GM23338 (cell line): ENCODE results near the gene ZNF217. TPM values are rescaled to one million over a fixed set of nuclear protein-coding genes. Genes with fewer than 3 reads are reported as not detected.
A peak's percentile ranks its signal among the peaks of the same experiment; 100 is the strongest.

ENCODE experiments used
- ATAC-seq: fragments of 200-7000 bp; cut with Tn5 transposase; 3 replicates; pipeline ENCODE4 v1.9.1; 2020
- DNase-seq: peaks from one replicate; pipeline ENCODE4 v3.0.0-alpha.2; 2015; ENCODE audit warnings: low spot score
- H2AFZ ChIP-seq: fragments of 200-600 bp; sonication (generic); 2 replicates; pipeline ENCODE4 v1.8.0; 2016; ENCODE audit warnings: antibody characterized with exemption, mild to moderate bottlenecking, moderate library complexity
- H3F3A ChIP-seq: fragments of 200-600 bp; sonication (generic); replicated peaks from 2 replicates; pipeline ENCODE4 v1.8.0; 2017; ENCODE audit warnings: antibody characterized with exemption, mixed run types, low read depth
- H3K27ac ChIP-seq: fragments of 200-600 bp; sonication (generic); 2 replicates; pipeline ENCODE4 v1.6.1; 2016; ENCODE audit warnings: low read depth
- H3K27me3 ChIP-seq: fragments of 200-600 bp; sonication (generic); 2 replicates; pipeline ENCODE4 v1.8.0; 2016; ENCODE audit warnings: mild to moderate bottlenecking, mixed run types, moderate library complexity; ENCODE audit not compliant: insufficient read depth
- H3K36me3 ChIP-seq: fragments of 200-600 bp; sonication (generic); 2 replicates; pipeline ENCODE4 v1.8.0; 2016; ENCODE audit warnings: mild to moderate bottlenecking; ENCODE audit not compliant: insufficient read depth
- H3K4me1 ChIP-seq: fragments of 200-600 bp; sonication (generic); 2 replicates; pipeline ENCODE4 v1.8.0; 2016; ENCODE audit warnings: mild to moderate bottlenecking, moderate library complexity; ENCODE audit not compliant: insufficient read depth
- H3K4me2 ChIP-seq: fragments of 200-600 bp; sonication (generic); 2 replicates; pipeline ENCODE4 v1.7.1; 2017; ENCODE audit warnings: mixed run types
- H3K4me3 ChIP-seq: fragments of 200-600 bp; sonication (generic); 2 replicates; pipeline ENCODE4 v1.6.1; 2016; ENCODE audit warnings: mixed run types
- H3K79me2 ChIP-seq: fragments of 200-600 bp; sonication (generic); replicated peaks from 2 replicates; pipeline ENCODE4 v1.8.0; 2017; ENCODE audit warnings: mild to moderate bottlenecking; ENCODE audit not compliant: insufficient read depth
- H3K9me2 ChIP-seq: fragments of 200-600 bp; sonication (generic); 2 replicates; pipeline ENCODE4 v1.8.0; 2017; ENCODE audit not compliant: insufficient read depth
- H4K20me1 ChIP-seq: fragments of 200-600 bp; sonication (generic); replicated peaks from 2 replicates; pipeline ENCODE4 v1.8.0; 2017; ENCODE audit warnings: mild to moderate bottlenecking; ENCODE audit not compliant: insufficient read depth
- H3K27ac Mint-ChIP-seq: 2 replicates; pipeline ENCODE4 v1.8.0; 2020; ENCODE audit warnings: inconsistent platforms, mild to moderate bottlenecking, moderate library complexity, mixed read lengths
- H3K27me3 Mint-ChIP-seq: 3 replicates; pipeline ENCODE4 v1.8.0; 2022; ENCODE audit warnings: low read depth, mild to moderate bottlenecking, moderate library complexity, mixed read lengths, inconsistent platforms; ENCODE audit not compliant: insufficient read depth, poor library complexity
- H3K36me3 Mint-ChIP-seq: 3 replicates; pipeline ENCODE4 v1.8.0; 2021; ENCODE audit warnings: low read depth, mild to moderate bottlenecking, inconsistent platforms, moderate library complexity, mixed read lengths
- H3K4me1 Mint-ChIP-seq: 3 replicates; pipeline ENCODE4 v1.8.0; 2020; ENCODE audit warnings: mild to moderate bottlenecking, inconsistent platforms, mixed read lengths
- H3K4me3 Mint-ChIP-seq: 3 replicates; pipeline ENCODE4 v1.8.0; 2021; ENCODE audit warnings: moderate library complexity, mild to moderate bottlenecking, inconsistent platforms, mixed read lengths
- H3K9me3 Mint-ChIP-seq: 3 replicates; pipeline ENCODE4 v1.8.0; 2020; ENCODE audit warnings: moderate library complexity, mild to moderate bottlenecking, inconsistent platforms, mixed read lengths
- CREB1 ChIP-seq: fragments of 250-450 bp; sonication (Bioruptor Pico); IDR thresholded peaks from 2 replicates; pipeline ENCODE4 v1.5.0; 2020; ENCODE audit warnings: low read depth, mild to moderate bottlenecking, moderate library complexity
- CTCF ChIP-seq, 2 experiments: fragments of 200-600 bp in 1 of 2; sonication (generic) in 1 of 2; conservative IDR thresholded peaks; 2 replicates each; pipeline versions ENCODE4 v1.5.1 to v1.6.1; 2016 to 2017; ENCODE audit warnings: antibody characterized with exemption in 2 of 2, low read depth in 2 of 2, mild to moderate bottlenecking in 2 of 2, moderate library complexity in 1 of 2
- ETS1 ChIP-seq: IDR thresholded peaks from 2 replicates; pipeline ENCODE4 v1.6.1; 2016; ENCODE audit warnings: antibody characterized with exemption
- EZH2 ChIP-seq: fragments of 200-600 bp; sonication (generic); IDR thresholded peaks from one replicate; pipeline ENCODE4 v1.8.0; 2017; ENCODE audit warnings: antibody characterized with exemption, mild to moderate bottlenecking, low read depth; ENCODE audit not compliant: unreplicated experiment
- EZH2phosphoT487 ChIP-seq: fragments of 200-600 bp; sonication (generic); IDR thresholded peaks from one replicate; pipeline ENCODE4 v1.8.1; 2018; ENCODE audit warnings: antibody characterized with exemption; ENCODE audit not compliant: unreplicated experiment
- NANOG ChIP-seq: IDR thresholded peaks from 2 replicates; pipeline ENCODE4 v1.6.1; 2016; ENCODE audit warnings: antibody characterized with exemption, borderline replicate concordance
- POLR2AphosphoS5 ChIP-seq: IDR thresholded peaks from 2 replicates; pipeline ENCODE4 v1.6.1; 2016; ENCODE audit warnings: antibody characterized with exemption, low read depth
- STAT1 ChIP-seq: IDR thresholded peaks from one replicate; pipeline ENCODE4 v1.6.1; 2016; ENCODE audit warnings: antibody characterized with exemption; ENCODE audit not compliant: unreplicated experiment
- ZNF114 ChIP-seq: fragments of 250-450 bp; sonication (Bioruptor Pico); IDR thresholded peaks from 2 replicates; pipeline ENCODE4 v1.5.0; 2020; ENCODE audit warnings: mild to moderate bottlenecking, moderate library complexity
- ZNF331 ChIP-seq: fragments of 250-450 bp; sonication (Bioruptor Pico); IDR thresholded peaks from 2 replicates; pipeline ENCODE4 v1.5.0; 2020; ENCODE audit warnings: low read depth, mild to moderate bottlenecking, moderate library complexity
- polyA plus RNA-seq: library from polyadenylated mRNA; unstranded; fragments of >200 nt; fragmentation: Nextera tagmentation; extraction: Ambion mirVana; gene quantifications from 2 replicates; pipeline ENCODE4 v1.2.1, GENCODE V29; 2016
- total RNA-seq: library from RNA; depleted of rRNA; stranded (reverse); fragments of >200 nt; shearing (Covaris generic); gene quantifications from 2 replicates; pipeline ENCODE4 v1.2.3, GENCODE V29; 2014

The ZNF217 gene
- total and polyA plus RNA-seq, 2 experiments from 2014 or later = 32.8 to 78.0 TPM

- H2AFZ ChIP-seq = no peak overlapping the region
- H3K79me2 ChIP-seq = no peaks in the 10 kb centered on the region
- peaks cover 3% of the 10 kb centered on the region for H3K27me3 Mint-ChIP-seq
- no peaks in the 10 kb centered on the region for H3K9me3 Mint-ChIP-seq
- H3K27ac ChIP-seq = peak overlapping the region; percentile 75; the same call in 1 of the 2 replicates
- no peak for TF ChIP-seq ZNF114
- TF ChIP-seq NANOG = no peak
- no peak for TF ChIP-seq ETS1
- TF ChIP-seq ZNF331 = no peak
- TF ChIP-seq STAT1 = no peak
- TF ChIP-seq CTCF (conservative IDR thresholded peaks at IDR 0.05; ENCODE audit: low read depth in 2 of 2) = no peak
- TF ChIP-seq EZH2phosphoT487 = no peak
- TF ChIP-seq CREB1 (CRISPR knock-in tag) = no peak
- no peaks in the 10 kb centered on the region for H4K20me1 ChIP-seq
- no peak overlapping the region for H3K4me2 ChIP-seq
- ATAC-seq (peak; percentile 36), DNase-seq (peak; percentile 78)
- H3F3A ChIP-seq = no peaks in the 10 kb centered on the region
- H3K36me3 Mint-ChIP-seq = no peaks in the 10 kb centered on the region
- H3K4me3 ChIP-seq = no peak overlapping the region
- H3K4me3 Mint-ChIP-seq = no peak overlapping the region
- H3K9me2 ChIP-seq = no peaks in the 10 kb centered on the region
- peaks cover 38% of the 10 kb centered on the region for H3K4me1 Mint-ChIP-seq
- no peaks in the 10 kb centered on the region for H3K36me3 ChIP-seq
- H3K27ac Mint-ChIP-seq = peak overlapping the region; percentile 68
- no peaks in the 10 kb centered on the region for H3K27me3 ChIP-seq
- peaks cover 39% of the 10 kb centered on the region for H3K4me1 ChIP-seq
Measured at GRCh38 chr20:53611449-53611894, 17.8 kb upstream of the ZNF217 start.

- H3K4me3 Mint-ChIP-seq = peak overlapping the region; percentile 21; the same call in 2 of the 3 replicates
- H3K4me2 ChIP-seq = peak overlapping the region; percentile 14
- TF ChIP-seq STAT1 (no peak), ETS1 (no peak), POLR2AphosphoS5 (no peak), CREB1 (CRISPR knock-in tag) (no peak), EZH2 (no peak)
Measured at GRCh38 chr20:53609491-53610445, 16.1 kb upstream of the ZNF217 start.

More at GRCh38 chr20:53609491-53610445, 16.1 kb upstream of the ZNF217 start:
- Mint-ChIP-seq H3K9me3 (no peaks in the 10 kb centered on the region), H3K36me3 (no peaks in the 10 kb centered on the region), H3K4me1 (peaks cover 41% of the 10 kb centered on the region), H3K27me3 (peaks cover 3% of the 10 kb centered on the region), H3K27ac (peak overlapping the region; percentile 46)
- Histone ChIP-seq H3K27me3 (no peaks in the 10 kb centered on the region), H3K9me2 (no peaks in the 10 kb centered on the region), H4K20me1 (no peaks in the 10 kb centered on the region), H3K27ac (peak overlapping the region; percentile 65), H2AFZ (peak overlapping the region; percentile 8; the same call in 1 of the 2 replicates), H3K4me1 (peaks cover 42% of the 10 kb centered on the region), H3K4me3 (no peak overlapping the region), H3F3A (no peaks in the 10 kb centered on the region), H3K79me2 (no peaks in the 10 kb centered on the region), H3K36me3 (no peaks in the 10 kb centered on the region)
- ATAC-seq (peak; percentile 68), DNase-seq (peak; percentile 66)
